Natural killer cell (primary cell): ENCODE measurements around the gene PLBD2. TPM values are rescaled to one million over a fixed set of nuclear protein-coding genes. Genes with fewer than 3 reads are reported as not detected.

Source experiments
- ATAC-seq, 3 donors: fragments of 150-1000 bp in 2 of 3; fragments of 200-7000 bp in 1 of 3; cut with Tn5 transposase; 1 replicate in 1 of 3; 2 replicates in 2 of 3; pipeline ENCODE4 v1.10.0; 2021; ENCODE audit warnings: mild to moderate bottlenecking in 2 of 3, moderate library complexity in 2 of 3
- DNase-seq, 2 donors: peaks; one replicate each; pipeline versions ENCODE4 v3.0.0 to v3.0.0-alpha.2; 2013 to 2021; ENCODE audit warnings: mixed read lengths in 1 of 2
- H3K27ac ChIP-seq: one replicate; pipeline ENCODE4 v1.5.1; 2013; ENCODE audit warnings: mild to moderate bottlenecking, low read length
- H3K27me3 ChIP-seq: one replicate; pipeline ENCODE4 v1.6.1; 2013; ENCODE audit warnings: low read length; ENCODE audit not compliant: control insufficient read depth, insufficient read depth
- H3K36me3 ChIP-seq: one replicate; pipeline ENCODE4 v1.6.1; 2013; ENCODE audit warnings: low read length; ENCODE audit not compliant: control insufficient read depth, insufficient read depth
- H3K4me1 ChIP-seq: one replicate; pipeline ENCODE4 v1.6.1; 2013; ENCODE audit warnings: low read length; ENCODE audit not compliant: control insufficient read depth, insufficient read depth
- H3K4me3 ChIP-seq: one replicate; pipeline ENCODE4 v1.5.1; 2013; ENCODE audit warnings: low read length
- H3K9me3 ChIP-seq: one replicate; pipeline ENCODE4 v1.6.1; 2013; ENCODE audit warnings: low read length; ENCODE audit not compliant: control insufficient read depth, insufficient read depth
- H3K27ac Mint-ChIP-seq, 2 donors: one replicate each; pipeline ENCODE4 v1.8.0; 2022; ENCODE audit warnings: mild to moderate bottlenecking in 2 of 2, mixed read lengths in 2 of 2, moderate library complexity in 1 of 2
- H3K27me3 Mint-ChIP-seq, 2 donors: one replicate each; pipeline ENCODE4 v1.8.0; 2022; ENCODE audit warnings: low read depth in 2 of 2, mixed read lengths in 2 of 2
- H3K36me3 Mint-ChIP-seq: one replicate; pipeline ENCODE4 v1.8.0; 2022; ENCODE audit warnings: mixed read lengths
- H3K4me1 Mint-ChIP-seq, 2 donors: one replicate each; pipeline ENCODE4 v1.8.0; 2022; ENCODE audit warnings: mixed read lengths in 2 of 2
- H3K4me3 Mint-ChIP-seq: one replicate; pipeline ENCODE4 v1.8.0; 2022; ENCODE audit warnings: mild to moderate bottlenecking, moderate library complexity, mixed read lengths
- H3K9me3 Mint-ChIP-seq, 2 donors: one replicate each; pipeline ENCODE4 v1.8.0; 2022; ENCODE audit warnings: mixed read lengths in 2 of 2
- WGBS: methylation state at CpG from one replicate; pipeline ENCODE4 v1.1.7; 2013; ENCODE audit warnings: missing lambda C conversion rate; ENCODE audit not compliant: insufficient coverage; 5-methylcytosine and 5-hydroxymethylcytosine counted together
- intact Hi-C: fragments of 100-400 bp; cut with micrococcal nuclease; formaldehyde crosslinking; loops from one replicate; pipeline ENCODE4 v1.14.2; 2022
- total RNA-seq, 4 donors: library from RNA; stranded (reverse); fragments of 120-200 nt in 1 of 4; gene quantifications; one replicate each; pipeline versions ENCODE4 v1.2.3 to v1.2.4, GENCODE V29; 2013 to 2022
- TF ChIP-seq, protein P1 (sequence below): fragments of 200-600 bp; IDR thresholded peaks from one replicate; pipeline ENCODE4 v1.8.0; 2022; ENCODE audit warnings: antibody characterized with exemption

Gene PLBD2
- total RNA-seq, 3 donors from 2014 or later (not counting 1 experiment from before 2014, with no cell fraction given), result 15.5 to 18.1 (median 16.3) TPM

DNA sequence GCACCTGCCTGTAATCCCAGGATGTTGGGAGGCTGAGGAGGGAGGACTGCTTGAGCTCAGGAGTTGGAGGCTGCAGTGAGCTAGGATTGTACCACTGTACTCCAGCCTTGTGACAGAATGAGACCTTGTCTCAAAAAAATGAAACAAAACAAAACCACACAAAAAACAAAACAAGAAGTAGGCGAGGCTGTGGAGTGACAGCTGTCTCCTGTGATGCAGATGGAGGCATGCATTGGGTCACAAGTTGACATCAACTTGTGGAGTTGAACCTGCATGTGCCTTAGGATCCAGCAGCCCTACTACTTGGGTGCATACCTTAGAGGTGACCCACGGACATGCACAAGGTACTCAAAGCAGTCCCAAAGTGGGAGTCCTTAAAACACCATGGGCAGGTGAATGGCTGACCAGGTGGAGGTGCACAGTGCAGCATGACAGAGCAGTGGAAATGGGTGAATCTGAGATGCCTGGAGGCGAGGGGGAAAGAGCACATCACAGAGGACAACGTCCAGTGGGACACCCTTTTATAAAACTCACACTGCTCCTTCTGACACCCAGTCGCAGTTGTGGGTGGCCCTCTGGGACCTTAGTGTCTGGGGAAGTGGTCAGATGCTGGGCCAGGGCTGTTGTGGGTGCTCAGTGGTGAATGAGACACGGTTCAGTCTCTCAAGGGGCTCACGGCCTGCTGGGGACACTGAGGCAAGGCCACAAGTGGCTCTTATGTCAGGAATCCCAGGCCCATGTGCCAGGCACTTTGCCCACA is 12.7 kb downstream of the PLBD2 start:
- no peak for DNase-seq
- H3K27ac Mint-ChIP-seq, result no peak overlapping the region
- TF ChIP-seq, protein P1, sequence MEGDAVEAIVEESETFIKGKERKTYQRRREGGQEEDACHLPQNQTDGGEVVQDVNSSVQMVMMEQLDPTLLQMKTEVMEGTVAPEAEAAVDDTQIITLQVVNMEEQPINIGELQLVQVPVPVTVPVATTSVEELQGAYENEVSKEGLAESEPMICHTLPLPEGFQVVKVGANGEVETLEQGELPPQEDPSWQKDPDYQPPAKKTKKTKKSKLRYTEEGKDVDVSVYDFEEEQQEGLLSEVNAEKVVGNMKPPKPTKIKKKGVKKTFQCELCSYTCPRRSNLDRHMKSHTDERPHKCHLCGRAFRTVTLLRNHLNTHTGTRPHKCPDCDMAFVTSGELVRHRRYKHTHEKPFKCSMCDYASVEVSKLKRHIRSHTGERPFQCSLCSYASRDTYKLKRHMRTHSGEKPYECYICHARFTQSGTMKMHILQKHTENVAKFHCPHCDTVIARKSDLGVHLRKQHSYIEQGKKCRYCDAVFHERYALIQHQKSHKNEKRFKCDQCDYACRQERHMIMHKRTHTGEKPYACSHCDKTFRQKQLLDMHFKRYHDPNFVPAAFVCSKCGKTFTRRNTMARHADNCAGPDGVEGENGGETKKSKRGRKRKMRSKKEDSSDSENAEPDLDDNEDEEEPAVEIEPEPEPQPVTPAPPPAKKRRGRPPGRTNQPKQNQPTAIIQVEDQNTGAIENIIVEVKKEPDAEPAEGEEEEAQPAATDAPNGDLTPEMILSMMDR, result no peak
- Histone ChIP-seq H3K4me1 (no peaks in the 10 kb centered on the region), H3K27ac (no peak overlapping the region), H3K27me3 (no peaks in the 10 kb centered on the region), H3K4me3 (no peak overlapping the region), H3K36me3 (peaks cover 6% of the 10 kb centered on the region), H3K9me3 (no peaks in the 10 kb centered on the region)
- intact Hi-C loops, result no loop called here
- no peaks in the 10 kb centered on the region for H3K27me3 Mint-ChIP-seq
- H3K4me3 Mint-ChIP-seq, result no peak overlapping the region
- peaks cover 0 to 16% of the 10 kb centered on the region in 2 donors for H3K4me1 Mint-ChIP-seq
- WGBS, result 63% methylated on average over 6 of the region's 7 CpGs
- no peak for ATAC-seq
- no peaks in the 10 kb centered on the region for H3K36me3 Mint-ChIP-seq
- H3K9me3 Mint-ChIP-seq, result no peaks in the 10 kb centered on the region

- no peak overlapping the region for H3K4me3 ChIP-seq
- no peaks in the 10 kb centered on the region for H3K27me3 ChIP-seq
- ATAC-seq, result no peak
- no peaks in the 10 kb centered on the region for H3K9me3 Mint-ChIP-seq
- no peak overlapping the region for H3K4me3 Mint-ChIP-seq
- no peaks in the 10 kb centered on the region for H3K9me3 ChIP-seq
- H3K4me1 ChIP-seq, result no peaks in the 10 kb centered on the region
- TF ChIP-seq, protein P1, result no peak
- H3K27ac Mint-ChIP-seq, result no peak overlapping the region
- H3K4me1 Mint-ChIP-seq, result peaks cover 0 to 16% of the 10 kb centered on the region in 2 donors
- H3K27ac ChIP-seq, result no peak overlapping the region
- WGBS, result 95% methylated on average over 6 of the region's 6 CpGs
- H3K36me3 Mint-ChIP-seq, result no peaks in the 10 kb centered on the region
- H3K36me3 ChIP-seq, result peaks cover 6% of the 10 kb centered on the region
- DNase-seq, result no peak
- intact Hi-C loops, result no loop called here
- no peaks in the 10 kb centered on the region for H3K27me3 Mint-ChIP-seq
Observed at GRCh38 chr12:113371808-113372207, 13.4 kb downstream of the PLBD2 start.

DNA sequence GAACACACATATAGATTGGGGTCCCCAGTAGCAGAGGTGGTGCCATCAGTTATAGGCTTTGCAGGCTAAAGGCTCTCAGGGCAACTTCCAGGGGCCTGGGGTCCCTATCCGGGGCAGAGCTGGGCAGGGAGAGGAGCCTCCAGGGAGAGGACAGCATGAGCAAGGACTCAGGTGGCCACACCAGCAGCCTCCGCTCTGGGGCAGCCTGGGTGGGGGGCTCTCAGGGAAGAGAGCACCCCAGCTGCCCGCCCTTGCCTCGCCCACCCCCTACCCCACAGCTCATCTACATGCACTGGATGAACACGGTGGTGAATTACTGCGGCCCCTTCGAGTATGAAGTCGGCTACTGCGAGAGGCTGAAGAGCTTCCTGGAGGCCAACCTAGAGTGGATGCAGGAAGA is 14.0 kb downstream of the PLBD2 start:
- H3K36me3 ChIP-seq, result peaks cover 6% of the 10 kb centered on the region
- no peaks in the 10 kb centered on the region for H3K9me3 ChIP-seq
- H3K27me3 Mint-ChIP-seq, result no peaks in the 10 kb centered on the region
- TF ChIP-seq, protein P1, result no peak
- intact Hi-C loops, result no loop called here
- no peak overlapping the region for H3K4me3 ChIP-seq
- no peak overlapping the region for H3K27ac ChIP-seq
- H3K4me1 Mint-ChIP-seq, result peaks cover 0 to 16% of the 10 kb centered on the region in 2 donors
- no peaks in the 10 kb centered on the region for H3K27me3 ChIP-seq
- ATAC-seq, result no peak
- no peaks in the 10 kb centered on the region for H3K36me3 Mint-ChIP-seq
- over 99% methylated on average over 9 of the region's 9 CpGs for WGBS
- H3K4me1 ChIP-seq, result no peaks in the 10 kb centered on the region
- H3K4me3 Mint-ChIP-seq, result no peak overlapping the region
- no peaks in the 10 kb centered on the region for H3K9me3 Mint-ChIP-seq
- H3K27ac Mint-ChIP-seq, result no peak overlapping the region
- DNase-seq, result no peak

- Histone ChIP-seq H3K27me3 (no peaks in the 10 kb centered on the region), H3K27ac (no peak overlapping the region), H3K4me3 (no peak overlapping the region), H3K36me3 (peaks cover 6% of the 10 kb centered on the region), H3K9me3 (no peaks in the 10 kb centered on the region), H3K4me1 (no peaks in the 10 kb centered on the region)
- H3K27me3 Mint-ChIP-seq, result no peaks in the 10 kb centered on the region
- no peaks in the 10 kb centered on the region for H3K9me3 Mint-ChIP-seq
- 95% methylated on average over 3 of the region's 3 CpGs for WGBS
- no peaks in the 10 kb centered on the region for H3K36me3 Mint-ChIP-seq
- ATAC-seq (no peak), DNase-seq (no peak)
- H3K4me3 Mint-ChIP-seq, result no peak overlapping the region
- H3K4me1 Mint-ChIP-seq, result peaks cover 0 to 12% of the 10 kb centered on the region in 2 donors
- intact Hi-C loops, result no loop called here
- H3K27ac Mint-ChIP-seq, result no peak overlapping the region
- TF ChIP-seq, protein P1, result no peak
Observed at GRCh38 chr12:113373440-113373839, 15.1 kb downstream of the PLBD2 start.
